Stimulated activated CD4-positive, alpha-beta T cell treated with anti-CD3 and anti-CD28 coated beads, Interleukin-15, amount 100 ng/mL, for 24 hours (primary cell): ENCODE data around the gene ENO1.

ENCODE experiments used
- DNase-seq: peaks from one replicate; pipeline ENCODE4 v3.0.0-alpha.2; 2020

The ENO1 gene

DNA sequence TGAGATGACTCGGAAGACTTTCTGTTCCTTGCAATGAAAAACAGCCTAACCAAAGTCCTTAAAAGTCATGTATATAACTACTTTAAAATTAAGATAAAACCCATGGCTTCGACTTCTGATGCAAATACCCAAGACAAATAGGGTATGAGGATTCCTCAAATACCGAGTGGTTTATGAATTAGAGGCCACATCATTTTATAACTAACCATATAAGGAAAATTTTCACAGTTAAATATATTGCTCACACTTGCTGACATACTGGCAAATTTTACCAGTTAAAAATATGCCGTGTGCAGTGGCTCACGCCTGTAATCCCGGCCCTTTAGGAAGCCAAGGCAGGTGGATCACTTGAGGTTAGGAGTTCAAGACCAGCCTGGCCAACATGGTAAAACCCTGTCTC, 66.4 kb downstream of the ENO1 start:
- DNase-seq = no peak
